H9 (cell line): ENCODE measurements around the gene PTGES2. TPM values are rescaled to one million over a fixed set of nuclear protein-coding genes. Genes with fewer than 3 reads are reported as not detected.

ENCODE experiments used
- DNase-seq: peaks from one replicate; pipeline ENCODE4 v3.0.0-alpha.2; 2017
- H2AFZ ChIP-seq: one replicate; pipeline ENCODE4 v1.6.1; 2013; ENCODE audit warnings: mild to moderate bottlenecking, low read length, control low read depth, moderate library complexity
- H2AK5ac ChIP-seq: 2 replicates; pipeline ENCODE4 v1.6.1; 2013; ENCODE audit warnings: low read length, control low read depth, mixed read lengths; ENCODE audit not compliant: insufficient read length
- H2BK120ac ChIP-seq: one replicate; pipeline ENCODE4 v1.6.1; 2013; ENCODE audit warnings: low read depth, mild to moderate bottlenecking, low read length, control low read depth, inconsistent platforms; ENCODE audit not compliant: poor library complexity, severe bottlenecking
- H2BK12ac ChIP-seq: 2 replicates; pipeline ENCODE4 v1.6.1; 2013; ENCODE audit warnings: low read length, control low read depth, mixed read lengths, low read depth; ENCODE audit not compliant: insufficient read length
- H2BK15ac ChIP-seq: 2 replicates; pipeline ENCODE4 v1.6.1; 2013; ENCODE audit warnings: low read depth, low read length, control low read depth
- H2BK20ac ChIP-seq: one replicate; pipeline ENCODE4 v1.6.1; 2013; ENCODE audit warnings: low read depth, mild to moderate bottlenecking, low read length, control low read depth, inconsistent platforms; ENCODE audit not compliant: poor library complexity, severe bottlenecking
- H2BK5ac ChIP-seq: 2 replicates; pipeline ENCODE4 v1.6.1; 2013; ENCODE audit warnings: low read length, control low read depth, mixed read lengths; ENCODE audit not compliant: insufficient read length
- H3K14ac ChIP-seq: 2 replicates; pipeline ENCODE4 v1.6.1; 2013; ENCODE audit warnings: low read length, control low read depth; ENCODE audit not compliant: insufficient read depth
- H3K18ac ChIP-seq: 2 replicates; pipeline ENCODE4 v1.6.1; 2013; ENCODE audit warnings: low read depth, mild to moderate bottlenecking, mixed read lengths, low read length, control low read depth; ENCODE audit not compliant: insufficient read length
- H3K23ac ChIP-seq: 2 replicates; pipeline ENCODE4 v1.6.1; 2013; ENCODE audit warnings: low read length, control low read depth, mixed read lengths, low read depth; ENCODE audit not compliant: insufficient read length
- H3K23me2 ChIP-seq: 2 replicates; pipeline ENCODE4 v1.6.1; 2013; ENCODE audit warnings: low read depth, mild to moderate bottlenecking, mixed read lengths, low read length, control low read depth; ENCODE audit not compliant: insufficient read length, poor library complexity, severe bottlenecking
- H3K27ac ChIP-seq: 2 replicates; pipeline ENCODE4 v1.5.1; 2013; ENCODE audit warnings: low read length, control low read depth, mixed read lengths, low read depth; ENCODE audit not compliant: insufficient read length
- H3K27me3 ChIP-seq: 2 replicates; pipeline ENCODE4 v1.6.1; 2013; ENCODE audit warnings: low read length, control low read depth, inconsistent platforms; ENCODE audit not compliant: insufficient read depth
- H3K4ac ChIP-seq: 2 replicates; pipeline ENCODE4 v1.6.1; 2013; ENCODE audit warnings: low read depth, mild to moderate bottlenecking, control low read depth, inconsistent platforms, low read length, moderate library complexity
- H3K4me1 ChIP-seq: 2 replicates; pipeline ENCODE4 v1.6.1; 2013; ENCODE audit warnings: low read length, control low read depth, inconsistent platforms; ENCODE audit not compliant: insufficient read depth
- H3K4me2 ChIP-seq: 2 replicates; pipeline ENCODE4 v1.6.1; 2013; ENCODE audit warnings: low read length, control low read depth, mixed read lengths; ENCODE audit not compliant: insufficient read length, insufficient read depth
- H3K56ac ChIP-seq: 2 replicates; pipeline ENCODE4 v1.6.1; 2013; ENCODE audit warnings: low read depth, mild to moderate bottlenecking, mixed read lengths, low read length, control low read depth; ENCODE audit not compliant: insufficient read length
- H3K79me1 ChIP-seq: 2 replicates; pipeline ENCODE4 v1.6.1; 2013; ENCODE audit warnings: low read depth, mild to moderate bottlenecking, moderate library complexity, low read length, control low read depth, inconsistent platforms; ENCODE audit not compliant: insufficient read depth, poor library complexity, severe bottlenecking
- H3K79me2 ChIP-seq: 2 replicates; pipeline ENCODE4 v1.6.1; 2013; ENCODE audit warnings: low read length, control low read depth, inconsistent platforms; ENCODE audit not compliant: insufficient read depth
- H3K9ac ChIP-seq: 2 replicates; pipeline ENCODE4 v1.6.1; 2013; ENCODE audit warnings: low read length, control low read depth, mixed read lengths; ENCODE audit not compliant: insufficient read length; ENCODE audit errors: extremely low read depth
- H3K9me3 ChIP-seq: one replicate; pipeline ENCODE4 v1.6.1; 2013; ENCODE audit warnings: low read depth, low read length, inconsistent platforms; ENCODE audit not compliant: control insufficient read depth
- H3T11ph ChIP-seq: one replicate; pipeline ENCODE4 v1.6.1; 2013; ENCODE audit warnings: mild to moderate bottlenecking, low read length, control low read depth, inconsistent platforms
- H4K20me1 ChIP-seq: one replicate; pipeline ENCODE4 v1.6.1; 2013; ENCODE audit not compliant: control insufficient read depth, insufficient read length, insufficient read depth
- H4K5ac ChIP-seq: 2 replicates; pipeline ENCODE4 v1.6.1; 2013; ENCODE audit warnings: low read depth, mild to moderate bottlenecking, mixed read lengths, low read length, control low read depth; ENCODE audit not compliant: insufficient read length
- H4K8ac ChIP-seq: replicated peaks from 2 replicates; pipeline ENCODE4 v1.6.1; 2013; ENCODE audit warnings: low read length, control low read depth, mixed read lengths, low read depth; ENCODE audit not compliant: insufficient read length
- H4K91ac ChIP-seq: 2 replicates; pipeline ENCODE4 v1.6.1; 2013; ENCODE audit warnings: low read depth, mild to moderate bottlenecking, moderate library complexity, mixed read lengths, low read length, control low read depth; ENCODE audit not compliant: insufficient read length
- H3K27ac Mint-ChIP-seq, 3 experiments: 2 replicates in 2 of 3; 3 replicates in 1 of 3; pipeline ENCODE4 v1.8.0; 2020 to 2021; ENCODE audit warnings: mixed read lengths in 3 of 3, mild to moderate bottlenecking in 1 of 3, moderate library complexity in 1 of 3
- H3K27me3 Mint-ChIP-seq: 2 replicates; pipeline ENCODE4 v1.8.0; 2021; ENCODE audit warnings: low read depth, mild to moderate bottlenecking, moderate library complexity, mixed read lengths
- H3K36me3 Mint-ChIP-seq, 3 experiments: 2 replicates in 2 of 3; 3 replicates in 1 of 3; pipeline ENCODE4 v1.8.0; 2020 to 2021; ENCODE audit warnings: low read depth in 3 of 3, mixed read lengths in 3 of 3; ENCODE audit not compliant: insufficient read depth in 1 of 3
- H3K4me1 Mint-ChIP-seq, 2 experiments: 2 replicates each; pipeline ENCODE4 v1.8.0; 2020; ENCODE audit warnings: mixed read lengths in 2 of 2
- H3K4me3 Mint-ChIP-seq, 2 experiments: 2 replicates in 1 of 2; 3 replicates in 1 of 2; pipeline ENCODE4 v1.8.0; 2020 to 2021; ENCODE audit warnings: mild to moderate bottlenecking in 2 of 2, mixed read lengths in 2 of 2, moderate library complexity in 1 of 2
- H3K9me3 Mint-ChIP-seq, 2 experiments: 2 replicates in 1 of 2; 3 replicates in 1 of 2; pipeline ENCODE4 v1.8.0; 2020; ENCODE audit warnings: mild to moderate bottlenecking in 2 of 2, mixed read lengths in 2 of 2, moderate library complexity in 1 of 2
- CTCF ChIP-seq: fragments of 200-600 bp; sonication (generic); conservative IDR thresholded peaks from 3 replicates; pipeline ENCODE4 v1.8.0; 2021; ENCODE audit warnings: antibody characterized with exemption, mild to moderate bottlenecking
- WGBS: extraction: QIAGEN DNeasy Blood & Tissue Kit; methylation state at CpG from one replicate; pipeline ENCODE4 v1.1.7; 2013; ENCODE audit warnings: missing lambda C conversion rate, low lambda C conversion rate, mixed read lengths; ENCODE audit not compliant: insufficient read length; ENCODE audit errors: extremely low coverage; 5-methylcytosine and 5-hydroxymethylcytosine counted together
- total RNA-seq: library from RNA; stranded (reverse); gene quantifications from 2 replicates; pipeline ENCODE4 v1.2.1, GENCODE V29; 2021

Gene PTGES2
- total RNA-seq, 1 experiment from 2014 or later = 63.9 TPM

GRCh38 chr9:128107468-128108268 is 19.9 kb downstream of the PTGES2 start:
- no peak overlapping the region for H3K27ac ChIP-seq
- peak overlapping the region; percentile 49 to 88 (median 67); a peak in 6 of 7 replicates for H3K27ac Mint-ChIP-seq
- no peak for TF ChIP-seq CTCF
- H3K23ac ChIP-seq = no peak overlapping the region
- no peaks in the 10 kb centered on the region for H4K20me1 ChIP-seq
- no peak overlapping the region for H3K4me2 ChIP-seq
- no peaks in the 10 kb centered on the region for H3K23me2 ChIP-seq
- H3K4me3 Mint-ChIP-seq = no peak overlapping the region
- H3K79me2 ChIP-seq = no peaks in the 10 kb centered on the region
- no peak overlapping the region for H3K4ac ChIP-seq
- no peak overlapping the region for H3K18ac ChIP-seq
- no peak overlapping the region for H4K5ac ChIP-seq
- peaks cover 0 to 12% of the 10 kb centered on the region in 2 experiments; a peak in 3 of 4 replicates for H3K4me1 Mint-ChIP-seq
- H3K9ac ChIP-seq = no peak overlapping the region
- H3K14ac ChIP-seq = no peak overlapping the region
- WGBS = no CpG with 5 or more reads among the region's 18 CpGs
- H2BK20ac ChIP-seq = no peak overlapping the region
- H4K91ac ChIP-seq = no peak overlapping the region
- H4K8ac ChIP-seq = no peak overlapping the region
- no peaks in the 10 kb centered on the region for H3K4me1 ChIP-seq
- H3K79me1 ChIP-seq = no peaks in the 10 kb centered on the region
- DNase-seq = no peak
- no peaks in the 10 kb centered on the region for H3K9me3 ChIP-seq
- no peak overlapping the region for H2BK12ac ChIP-seq
- H2BK120ac ChIP-seq = no peak overlapping the region
- H2AFZ ChIP-seq = no peak overlapping the region
- no peaks in the 10 kb centered on the region for H3K27me3 ChIP-seq
- no peak overlapping the region for H3K56ac ChIP-seq
- H2AK5ac ChIP-seq = no peak overlapping the region
- H2BK5ac ChIP-seq = no peak overlapping the region
- no peak overlapping the region for H2BK15ac ChIP-seq
- peaks cover 16 to 68% (median 46%) of the 10 kb centered on the region in 3 experiments; a peak in 6 of 7 replicates for H3K36me3 Mint-ChIP-seq
- no peaks in the 10 kb centered on the region for H3K9me3 Mint-ChIP-seq
- no peaks in the 10 kb centered on the region for H3K27me3 Mint-ChIP-seq
- no peak overlapping the region for H3T11ph ChIP-seq
